HCT116 (cell line): Measurements from ENCODE around the gene STX12. TPM values are rescaled to one million over a fixed set of nuclear protein-coding genes. Genes with fewer than 3 reads are reported as not detected.

Experiments used
- ATAC-seq: fragments of 200-7000 bp; cut with Tn5 transposase; 2 replicates; pipeline ENCODE4 v1.9.1; 2020; ENCODE audit warnings: mild to moderate bottlenecking, moderate library complexity
- BruUV-seq: library from RNA; stranded (reverse); fragments of 400-500 nt; replicated peaks from 2 replicates; lab custom pipeline; 2021; lab: Mats Ljungman, UMichigan
- CTCF ChIA-PET: fragments of 300-600 bp; sonication (Branson Sonifier 250); formaldehyde crosslinking; loops from one replicate; lab custom pipeline; 2021; ENCODE audit warnings: antibody characterized with exemption; lab: Charles Lee
- POLR2A ChIA-PET: fragments of 300-600, 350-600 bp; sonication (Branson Sonifier 250); formaldehyde crosslinking; loops from one replicate; lab custom pipeline; 2021; ENCODE audit warnings: antibody characterized with exemption; lab: Charles Lee
- RAD21 ChIA-PET, 2 experiments: fragments of 300-600 bp; sonication (Branson Sonifier 250); formaldehyde crosslinking; loops; one replicate each; lab custom pipeline; 2023; ENCODE audit warnings: low total read pairs in 2 of 2; ENCODE audit not compliant: uncharacterized antibody in 2 of 2, unreplicated experiment in 2 of 2, low non-redundant PET in 1 of 2; lab: Charles Lee
- DNase-seq: peaks from one replicate; pipeline ENCODE4 v3.0.0-alpha.2; 2010; ENCODE audit warnings: low read depth, low spot score
- H2AFZ ChIP-seq: fragments of 200-600 bp; shearing (Covaris generic), sonication (generic); 2 replicates; pipeline ENCODE4 v1.6.1; 2017; ENCODE audit warnings: low read depth, mixed run types, mixed read lengths, antibody characterized with exemption, low read length; ENCODE audit not compliant: poor library complexity, severe bottlenecking
- H3K27ac ChIP-seq: 2 replicates; pipeline ENCODE4 v1.5.1; 2012; ENCODE audit warnings: low read depth, low read length
- H3K27me3 ChIP-seq: fragments of 200-600 bp; sonication (generic); 2 replicates; pipeline ENCODE4 v1.6.1; 2016; ENCODE audit warnings: mixed run types, low read length, mixed read lengths; ENCODE audit not compliant: insufficient read depth
- H3K36me3 ChIP-seq, 2 experiments: fragments of 200-500 bp in 1 of 2; fragments of 200-600 bp in 1 of 2; sonication (Bioruptor generic) in 1 of 2; sonication (generic) in 1 of 2; 2 replicates each; pipeline versions ENCODE4 v1.5.1 to v1.6.1; 2014 to 2016; ENCODE audit warnings: low read length in 2 of 2, inconsistent platforms in 1 of 2, mixed read lengths in 1 of 2, mixed run types in 1 of 2; ENCODE audit not compliant: insufficient read depth in 2 of 2, control insufficient read depth in 1 of 2
- H3K4me1 ChIP-seq, 2 experiments: fragments of 200-600 bp in 1 of 2; sonication (generic) in 1 of 2; 2 replicates each; pipeline versions ENCODE4 v1.5.1 to v1.6.1; 2012 to 2017; ENCODE audit warnings: low read length in 2 of 2, inconsistent platforms in 1 of 2, mild to moderate bottlenecking in 1 of 2, mixed read lengths in 1 of 2, mixed run types in 1 of 2, moderate library complexity in 1 of 2; ENCODE audit not compliant: insufficient read depth in 2 of 2, control insufficient read depth in 1 of 2
- H3K4me2 ChIP-seq: fragments of 200-600 bp; sonication (generic); 2 replicates; pipeline ENCODE4 v1.6.1; 2017; ENCODE audit warnings: mixed run types, low read length, mixed read lengths
- H3K4me3 ChIP-seq, 2 experiments: fragments of 200-600 bp in 1 of 2; sonication (generic) in 1 of 2; replicated peaks in 1 of 2; 2 replicates each; pipeline ENCODE4 v1.5.1; 2011 to 2016; ENCODE audit warnings: low read length in 2 of 2, control low read depth in 1 of 2, low read depth in 1 of 2, mild to moderate bottlenecking in 1 of 2, mixed read lengths in 1 of 2, mixed run types in 1 of 2
- H3K79me2 ChIP-seq: fragments of 200-600 bp; sonication (generic); 2 replicates; pipeline ENCODE4 v1.6.1; 2017; ENCODE audit warnings: mild to moderate bottlenecking, mixed run types, low read length, moderate library complexity, mixed read lengths; ENCODE audit not compliant: insufficient read depth
- H3K9ac ChIP-seq: fragments of 200-600 bp; sonication (generic); 2 replicates; pipeline ENCODE4 v1.6.1; 2016; ENCODE audit warnings: low read length, mixed read lengths
- H3K9me2 ChIP-seq: fragments of 200-600 bp; sonication (generic), shearing (Covaris generic); 2 replicates; pipeline ENCODE4 v1.6.1; 2017; ENCODE audit warnings: mixed run types, mild to moderate bottlenecking, moderate library complexity; ENCODE audit not compliant: insufficient read depth
- H3K9me3 ChIP-seq, 2 experiments: fragments of 200-500 bp in 1 of 2; fragments of 200-600 bp in 1 of 2; sonication (Bioruptor generic) in 1 of 2; sonication (generic) in 1 of 2; 2 replicates each; pipeline ENCODE4 v1.6.1; 2014 to 2017; ENCODE audit warnings: low read length in 2 of 2, mixed read lengths in 2 of 2, inconsistent platforms in 1 of 2, low read depth in 1 of 2, mild to moderate bottlenecking in 1 of 2, mixed run types in 1 of 2, moderate library complexity in 1 of 2; ENCODE audit not compliant: control insufficient read depth in 1 of 2, insufficient read depth in 1 of 2
- H4K20me1 ChIP-seq: fragments of 200-600 bp; sonication (generic), shearing (Covaris generic); 2 replicates; pipeline ENCODE4 v1.6.1; 2017; ENCODE audit warnings: mixed run types, mild to moderate bottlenecking, moderate library complexity; ENCODE audit not compliant: insufficient read depth
- CBX3 ChIP-seq: IDR thresholded peaks from 2 replicates; pipeline ENCODE4 v1.6.1; 2012; ENCODE audit warnings: low read depth
- CTCF ChIP-seq, 3 experiments: fragments of 200-600 bp in 1 of 3; sonication (generic) in 1 of 3; IDR thresholded peaks in 2 of 3; conservative IDR thresholded peaks in 1 of 3; 2 replicates each; pipeline ENCODE4 v1.5.1; 2012 to 2017; ENCODE audit warnings: low read depth in 2 of 3, low read length in 2 of 3, antibody characterized with exemption in 1 of 3, borderline replicate concordance in 1 of 3, control low read depth in 1 of 3, mild to moderate bottlenecking in 1 of 3, mixed read lengths in 1 of 3, mixed run types in 1 of 3, moderate library complexity in 1 of 3; ENCODE audit not compliant: insufficient read depth in 1 of 3
- EZH2phosphoT487 ChIP-seq: fragments of 200-600 bp; IDR thresholded peaks from 2 replicates; pipeline ENCODE4 v1.6.1; 2018; ENCODE audit warnings: antibody characterized with exemption, borderline replicate concordance
- JUND ChIP-seq: IDR thresholded peaks from 2 replicates; pipeline ENCODE4 v1.6.1; 2012
- MAX ChIP-seq: IDR thresholded peaks from 2 replicates; pipeline ENCODE4 v1.6.1; 2012
- POLR2A ChIP-seq: IDR thresholded peaks from 2 replicates; pipeline ENCODE4 v1.7.0; 2011; ENCODE audit warnings: borderline replicate concordance; ENCODE audit not compliant: insufficient read depth, insufficient read length; ENCODE audit errors: extremely low read depth
- POLR2AphosphoS5 ChIP-seq: IDR thresholded peaks from 2 replicates; pipeline ENCODE4 v1.6.1; 2011; ENCODE audit warnings: mild to moderate bottlenecking, low read depth, low read length, moderate library complexity
- SIN3A ChIP-seq: IDR thresholded peaks from 2 replicates; pipeline ENCODE4 v1.6.1; 2012; ENCODE audit warnings: low read depth
- SP1 ChIP-seq: IDR thresholded peaks from 2 replicates; pipeline ENCODE4 v1.6.1; 2012; ENCODE audit warnings: low read depth
- ZFX ChIP-seq: fragments of 450-650 bp; IDR thresholded peaks from 2 replicates; pipeline ENCODE4 v1.6.1; 2017
- ZNF274 ChIP-seq: fragments of 200-500 bp; sonication (Bioruptor generic); IDR thresholded peaks from 2 replicates; pipeline ENCODE4 v1.6.1; 2014; ENCODE audit warnings: mild to moderate bottlenecking, low read depth, low read length, inconsistent platforms
- intact Hi-C: fragments of 100-400 bp; cut with micrococcal nuclease; formaldehyde crosslinking; loops from 2 replicates; pipeline ENCODE4 v1.10.0; 2022
- total RNA-seq: library from RNA; stranded (reverse); gene quantifications from one replicate; pipeline ENCODE4 v1.2.1, GENCODE V29; 2021; ENCODE audit not compliant: unreplicated experiment
- TF ChIP-seq, protein P1 (sequence below): IDR thresholded peaks from 2 replicates; pipeline ENCODE4 v1.6.1; 2012; ENCODE audit warnings: low read depth

The STX12 gene
- total RNA-seq, 1 experiment from 2014 or later: 27.6 TPM

- no peak for TF ChIP-seq CTCF (IDR thresholded peaks at IDR 0.05 in 2 of 3, conservative IDR thresholded peaks at IDR 0.05 in 1 of 3; ENCODE audit: borderline replicate concordance in 1 of 3, insufficient read depth in 1 of 3, low read depth in 2 of 3, low read length in 2 of 3)
- TF ChIP-seq JUND: no peak
- TF ChIP-seq, protein P1, sequence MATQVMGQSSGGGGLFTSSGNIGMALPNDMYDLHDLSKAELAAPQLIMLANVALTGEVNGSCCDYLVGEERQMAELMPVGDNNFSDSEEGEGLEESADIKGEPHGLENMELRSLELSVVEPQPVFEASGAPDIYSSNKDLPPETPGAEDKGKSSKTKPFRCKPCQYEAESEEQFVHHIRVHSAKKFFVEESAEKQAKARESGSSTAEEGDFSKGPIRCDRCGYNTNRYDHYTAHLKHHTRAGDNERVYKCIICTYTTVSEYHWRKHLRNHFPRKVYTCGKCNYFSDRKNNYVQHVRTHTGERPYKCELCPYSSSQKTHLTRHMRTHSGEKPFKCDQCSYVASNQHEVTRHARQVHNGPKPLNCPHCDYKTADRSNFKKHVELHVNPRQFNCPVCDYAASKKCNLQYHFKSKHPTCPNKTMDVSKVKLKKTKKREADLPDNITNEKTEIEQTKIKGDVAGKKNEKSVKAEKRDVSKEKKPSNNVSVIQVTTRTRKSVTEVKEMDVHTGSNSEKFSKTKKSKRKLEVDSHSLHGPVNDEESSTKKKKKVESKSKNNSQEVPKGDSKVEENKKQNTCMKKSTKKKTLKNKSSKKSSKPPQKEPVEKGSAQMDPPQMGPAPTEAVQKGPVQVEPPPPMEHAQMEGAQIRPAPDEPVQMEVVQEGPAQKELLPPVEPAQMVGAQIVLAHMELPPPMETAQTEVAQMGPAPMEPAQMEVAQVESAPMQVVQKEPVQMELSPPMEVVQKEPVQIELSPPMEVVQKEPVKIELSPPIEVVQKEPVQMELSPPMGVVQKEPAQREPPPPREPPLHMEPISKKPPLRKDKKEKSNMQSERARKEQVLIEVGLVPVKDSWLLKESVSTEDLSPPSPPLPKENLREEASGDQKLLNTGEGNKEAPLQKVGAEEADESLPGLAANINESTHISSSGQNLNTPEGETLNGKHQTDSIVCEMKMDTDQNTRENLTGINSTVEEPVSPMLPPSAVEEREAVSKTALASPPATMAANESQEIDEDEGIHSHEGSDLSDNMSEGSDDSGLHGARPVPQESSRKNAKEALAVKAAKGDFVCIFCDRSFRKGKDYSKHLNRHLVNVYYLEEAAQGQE: no peak
- TF ChIP-seq POLR2AphosphoS5: no peak
- TF ChIP-seq SIN3A: no peak
- no peak for TF ChIP-seq ZNF274
- no peak for TF ChIP-seq EZH2phosphoT487
- no peak for TF ChIP-seq POLR2A
- TF ChIP-seq ZFX: no peak
- TF ChIP-seq CBX3: no peak
- no peak for TF ChIP-seq MAX
- TF ChIP-seq SP1: no peak
- H3K9ac ChIP-seq: no peak overlapping the region
- CTCF ChIA-PET: interaction anchor here (0.7 kb wide), 1 partner anchor 101 kb away, joined by 3 read pairs; no protein-coding TSS in a partner anchor
- no peak overlapping the region for H2AFZ ChIP-seq
- H3K9me3 ChIP-seq: no peaks in the 10 kb centered on the region
- DNase-seq (no peak), ATAC-seq (no peak)
- H3K9me2 ChIP-seq: no peaks in the 10 kb centered on the region
- POLR2A ChIA-PET: interaction anchor here (0.7 kb wide), 1 partner anchor 292 kb away, joined by 4 read pairs; no protein-coding TSS in a partner anchor
- H4K20me1 ChIP-seq: no peaks in the 10 kb centered on the region
- RAD21 ChIA-PET: no interaction called here
- peaks cover 0 to 9% of the 10 kb centered on the region in 2 experiments; a peak in 2 of 4 replicates for H3K4me1 ChIP-seq
- H3K4me3 ChIP-seq: no peak overlapping the region
- H3K4me2 ChIP-seq: no peak overlapping the region
- intact Hi-C loops: no loop called here
- BruUV-seq: no TSS peak
- no peak overlapping the region for H3K27ac ChIP-seq
- no peaks in the 10 kb centered on the region for H3K36me3 ChIP-seq
- no peaks in the 10 kb centered on the region for H3K79me2 ChIP-seq
- H3K27me3 ChIP-seq: no peaks in the 10 kb centered on the region
Measured at GRCh38 chr1:27865821-27866220, 92.8 kb downstream of the STX12 start.
